ENCODE measurements around the gene SHROOM3. TPM values are rescaled to one million over a fixed set of nuclear protein-coding genes. Genes with fewer than 3 reads are reported as not detected.

The SHROOM3 gene
- total RNA-seq, 4 donors from 2014 or later = 29.5 to 127 (median 59.9) TPM

- H3K36me3 ChIP-seq = no peaks in the 10 kb centered on the region
- no peaks in the 10 kb centered on the region for H3K4me1 ChIP-seq
- no peak overlapping the region for H3K27ac ChIP-seq
- TF ChIP-seq POLR2A (IDR thresholded peaks at IDR 0.05) (no peak), EP300 (IDR thresholded peaks at IDR 0.05) (no peak), POLR2AphosphoS5 (IDR thresholded peaks at IDR 0.05) (no peak)
- TF ChIP-seq, protein P1, sequence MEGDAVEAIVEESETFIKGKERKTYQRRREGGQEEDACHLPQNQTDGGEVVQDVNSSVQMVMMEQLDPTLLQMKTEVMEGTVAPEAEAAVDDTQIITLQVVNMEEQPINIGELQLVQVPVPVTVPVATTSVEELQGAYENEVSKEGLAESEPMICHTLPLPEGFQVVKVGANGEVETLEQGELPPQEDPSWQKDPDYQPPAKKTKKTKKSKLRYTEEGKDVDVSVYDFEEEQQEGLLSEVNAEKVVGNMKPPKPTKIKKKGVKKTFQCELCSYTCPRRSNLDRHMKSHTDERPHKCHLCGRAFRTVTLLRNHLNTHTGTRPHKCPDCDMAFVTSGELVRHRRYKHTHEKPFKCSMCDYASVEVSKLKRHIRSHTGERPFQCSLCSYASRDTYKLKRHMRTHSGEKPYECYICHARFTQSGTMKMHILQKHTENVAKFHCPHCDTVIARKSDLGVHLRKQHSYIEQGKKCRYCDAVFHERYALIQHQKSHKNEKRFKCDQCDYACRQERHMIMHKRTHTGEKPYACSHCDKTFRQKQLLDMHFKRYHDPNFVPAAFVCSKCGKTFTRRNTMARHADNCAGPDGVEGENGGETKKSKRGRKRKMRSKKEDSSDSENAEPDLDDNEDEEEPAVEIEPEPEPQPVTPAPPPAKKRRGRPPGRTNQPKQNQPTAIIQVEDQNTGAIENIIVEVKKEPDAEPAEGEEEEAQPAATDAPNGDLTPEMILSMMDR (IDR thresholded peaks at IDR 0.05) = no peak
- H3K9me3 ChIP-seq = no peaks in the 10 kb centered on the region
- H3K27me3 ChIP-seq = no peaks in the 10 kb centered on the region
- WGBS, 2 donors (ENCODE audit: low coverage in 1 of 2) = 83 to 100% methylated on average over 1 to 2 of the region's 2 CpGs
- no peak overlapping the region for H3K4me3 ChIP-seq
- no peak for ATAC-seq
Observed at GRCh38 chr4:76641758-76642157, 206.7 kb downstream of the SHROOM3 start.

DNA sequence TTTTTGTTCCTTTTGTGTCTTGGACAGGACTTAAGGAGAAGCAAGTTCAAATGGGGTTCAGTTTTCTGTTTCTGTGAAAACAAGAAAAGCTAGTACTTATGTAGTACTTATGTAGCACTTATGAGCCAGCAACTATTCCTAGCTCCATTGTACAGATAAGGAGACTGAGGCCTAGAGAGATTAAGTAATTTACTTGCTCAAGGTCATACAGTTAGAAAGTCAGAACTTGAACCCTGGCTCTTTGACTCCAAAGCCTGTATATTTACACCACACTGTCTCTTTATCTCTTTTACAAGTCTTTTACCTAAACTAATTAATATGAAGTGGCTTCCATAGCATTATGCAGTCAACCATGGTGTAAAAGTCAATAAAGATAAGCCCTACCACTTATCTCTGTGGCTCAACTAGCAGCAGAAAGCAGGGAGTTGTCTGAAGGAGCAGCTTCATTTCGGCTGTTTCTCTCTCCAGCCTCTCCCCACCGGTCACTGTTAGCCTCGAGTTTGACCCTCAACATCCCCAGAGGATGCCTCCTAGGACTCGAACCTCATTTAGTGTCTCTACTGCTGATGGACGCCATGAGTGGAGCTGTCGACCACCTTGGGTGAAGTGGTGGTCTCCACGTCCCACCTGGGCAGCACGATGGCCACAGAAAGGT is 209.9 kb downstream of the SHROOM3 start:
- Histone ChIP-seq H3K36me3 (no peaks in the 10 kb centered on the region), H3K27me3 (no peaks in the 10 kb centered on the region), H3K4me3 (no peak overlapping the region), H3K27ac (no peak overlapping the region), H3K4me1 (no peaks in the 10 kb centered on the region), H3K9me3 (no peaks in the 10 kb centered on the region)
- WGBS, 2 donors (ENCODE audit: low coverage in 1 of 2) = 75 to 85% methylated on average over 5 to 6 of the region's 8 CpGs
- no peak for ATAC-seq
- TF ChIP-seq EP300 (IDR thresholded peaks at IDR 0.05) (no peak), POLR2A (IDR thresholded peaks at IDR 0.05) (no peak), POLR2AphosphoS5 (IDR thresholded peaks at IDR 0.05) (no peak)
- TF ChIP-seq, protein P1 (IDR thresholded peaks at IDR 0.05) = no peak

DNA sequence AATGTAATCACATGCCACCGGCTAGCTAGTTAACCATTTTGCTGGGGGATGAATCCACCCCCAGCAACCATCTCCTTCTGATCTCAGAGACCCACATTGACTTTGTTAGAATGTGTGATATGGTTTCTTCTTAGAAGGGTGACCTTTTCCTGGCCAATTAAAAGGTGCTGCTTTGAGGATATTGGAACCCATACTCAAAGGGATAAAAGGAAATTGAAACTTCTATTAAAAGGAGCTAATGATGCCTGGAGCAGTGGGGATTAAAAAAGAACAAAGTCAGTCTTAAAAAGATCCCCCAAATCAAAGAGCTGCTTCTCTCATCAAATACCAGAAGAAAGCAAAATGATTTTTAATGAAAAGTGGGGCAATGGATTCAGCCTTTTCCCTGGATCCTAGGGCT is 214.1 kb downstream of the SHROOM3 start:
- Histone ChIP-seq H3K36me3 (no peaks in the 10 kb centered on the region), H3K27ac (no peak overlapping the region), H3K4me1 (no peaks in the 10 kb centered on the region), H3K4me3 (no peak overlapping the region), H3K27me3 (no peaks in the 10 kb centered on the region), H3K9me3 (no peaks in the 10 kb centered on the region)
- WGBS, 2 donors (ENCODE audit: low coverage in 1 of 2) = 71 to 100% methylated on average over 1 of the region's 1 CpG
- ATAC-seq = no peak
- no peak for TF ChIP-seq POLR2A (IDR thresholded peaks at IDR 0.05)
- no peak for TF ChIP-seq EP300 (IDR thresholded peaks at IDR 0.05)
- TF ChIP-seq POLR2AphosphoS5 (IDR thresholded peaks at IDR 0.05) = no peak
- TF ChIP-seq, protein P1 (IDR thresholded peaks at IDR 0.05) = no peak

DNA sequence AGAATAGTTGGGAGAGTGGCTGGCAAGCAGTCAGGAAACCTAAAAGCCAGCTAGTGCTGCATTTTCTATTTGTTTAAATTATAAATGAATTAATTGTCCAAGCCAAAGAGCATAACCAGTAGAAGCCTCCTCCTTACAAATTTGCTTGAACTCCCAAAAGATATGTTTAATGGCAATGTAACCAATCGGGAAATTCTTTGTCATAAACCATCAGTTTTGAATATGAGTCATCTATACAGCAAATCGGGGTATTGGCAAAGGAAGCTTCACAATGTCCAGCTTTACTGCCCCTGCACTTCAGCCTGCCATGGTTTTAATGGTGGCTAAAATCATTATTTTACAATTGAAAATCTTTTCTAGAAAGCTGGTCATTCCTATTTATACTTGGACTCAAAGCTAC is 216.6 kb downstream of the SHROOM3 start:
- WGBS, 2 donors (ENCODE audit: low coverage in 1 of 2) = 66 to 78% methylated on average over 2 of the region's 2 CpGs
- no peak overlapping the region for H3K27ac ChIP-seq
- H3K4me3 ChIP-seq = no peak overlapping the region
- no peaks in the 10 kb centered on the region for H3K9me3 ChIP-seq
- H3K36me3 ChIP-seq = no peaks in the 10 kb centered on the region
- ATAC-seq = no peak
- H3K27me3 ChIP-seq = no peaks in the 10 kb centered on the region
- H3K4me1 ChIP-seq = peaks cover 5 to 19% (median 6%) of the 10 kb centered on the region in 3 donors
- TF ChIP-seq, protein P1 (IDR thresholded peaks at IDR 0.05) = no peak
- no peak for TF ChIP-seq EP300 (IDR thresholded peaks at IDR 0.05)
- TF ChIP-seq POLR2AphosphoS5 (IDR thresholded peaks at IDR 0.05) = no peak
- TF ChIP-seq POLR2A (IDR thresholded peaks at IDR 0.05) = no peak

DNA sequence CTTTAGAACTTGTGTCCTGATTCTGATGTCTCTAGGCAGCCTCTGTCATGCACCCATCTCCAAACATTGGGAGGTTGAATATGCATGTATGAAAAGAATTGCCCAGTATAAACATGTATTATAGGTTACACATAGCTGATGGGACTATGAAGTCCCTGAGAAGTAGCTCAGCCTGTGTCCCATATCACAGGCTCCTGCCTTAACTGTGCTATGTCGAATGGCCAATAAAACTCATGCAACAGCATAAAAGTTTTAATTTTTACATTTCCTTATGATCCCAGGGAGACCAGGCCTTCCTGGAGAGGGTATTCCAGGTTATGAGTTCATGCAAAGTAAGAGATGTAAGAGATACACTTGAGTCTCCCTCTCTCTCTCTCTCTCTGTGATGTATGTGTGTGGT is 217.4 kb downstream of the SHROOM3 start:
- ATAC-seq = no peak
- H3K27ac ChIP-seq = no peak overlapping the region

More for the DNA sequence above, 217.4 kb downstream of the SHROOM3 start:
- Histone ChIP-seq H3K27me3 (no peaks in the 10 kb centered on the region), H3K9me3 (no peaks in the 10 kb centered on the region), H3K4me1 (peaks cover 5 to 26% (median 6%) of the 10 kb centered on the region in 3 donors), H3K36me3 (no peaks in the 10 kb centered on the region), H3K4me3 (no peak overlapping the region)
- WGBS, 2 donors (ENCODE audit: low coverage in 1 of 2) = 71 to 91% methylated on average over 1 of the region's 1 CpG
- TF ChIP-seq POLR2A (IDR thresholded peaks at IDR 0.05) = no peak
- TF ChIP-seq, protein P1 (IDR thresholded peaks at IDR 0.05) = no peak
- TF ChIP-seq POLR2AphosphoS5 (IDR thresholded peaks at IDR 0.05) = no peak
- TF ChIP-seq EP300 (IDR thresholded peaks at IDR 0.05) = no peak
